Breast epithelium (tissue), 4 donors: ENCODE measurements around the gene AASDH. TPM values are rescaled to one million over a fixed set of nuclear protein-coding genes. Genes with fewer than 3 reads are reported as not detected.

Experiments
- DNase-seq, 2 donors: peaks; one replicate each; pipeline ENCODE4 v3.0.0-alpha.2; 2019; ENCODE audit warnings: low spot score in 2 of 2
- H3K27ac ChIP-seq, 2 donors: fragments of 200-600 bp; sonication (generic) in 1 of 2; one replicate each; pipeline ENCODE4 v1.5.1; 2016 to 2019; ENCODE audit warnings: mild to moderate bottlenecking in 1 of 2
- H3K27me3 ChIP-seq, 2 donors: fragments of 200-600 bp; sonication (generic) in 1 of 2; one replicate each; pipeline versions ENCODE4 v1.5.1 to v1.6.0; 2017 to 2019; ENCODE audit warnings: control low read depth in 1 of 2, mild to moderate bottlenecking in 1 of 2
- H3K36me3 ChIP-seq: fragments of 200-600 bp; one replicate; pipeline ENCODE4 v1.5.1; 2019
- H3K4me1 ChIP-seq, 2 donors: fragments of 200-600 bp; sonication (generic); one replicate each; pipeline ENCODE4 v1.5.1; 2016 to 2019; ENCODE audit warnings: control low read depth in 1 of 2
- H3K4me3 ChIP-seq, 3 donors: fragments of 200-600 bp; sonication (generic); 1 replicate in 2 of 3; 2 replicates in 1 of 3; pipeline ENCODE4 v1.5.1; 2016 to 2019; ENCODE audit warnings: mild to moderate bottlenecking in 3 of 3, moderate library complexity in 2 of 3
- H3K9me3 ChIP-seq, 2 donors: fragments of 200-600 bp; sonication (generic) in 1 of 2; one replicate each; pipeline ENCODE4 v1.5.1; 2016 to 2019; ENCODE audit warnings: control low read depth in 1 of 2
- POLR2A ChIP-seq: fragments of 450-650 bp; IDR thresholded peaks from one replicate; pipeline ENCODE4 v1.6.1; 2016; ENCODE audit warnings: antibody characterized with exemption, mild to moderate bottlenecking, moderate library complexity
- POLR2AphosphoS5 ChIP-seq, 3 donors: sonication (generic); formaldehyde crosslinking; IDR thresholded peaks; one replicate each; pipeline ENCODE4 v1.6.1; 2017; ENCODE audit warnings: antibody characterized with exemption in 3 of 3
- intact Hi-C: fragments of 100-400 bp; cut with DNase I; formaldehyde crosslinking; loops from one replicate; pipeline ENCODE4 v1.15.1; 2023; ENCODE audit warnings: low total_unique reads
- total RNA-seq, 3 donors: library from RNA; depleted of rRNA; stranded (reverse); fragments of >200 nt; gene quantifications; one replicate each; pipeline ENCODE4 v1.1.0, GENCODE V29; 2016
- TF ChIP-seq, protein P1 (sequence below), 3 donors: fragments of 450-650 bp; IDR thresholded peaks; one replicate each; pipeline ENCODE4 v1.5.1; 2016 to 2017; ENCODE audit warnings: antibody characterized with exemption in 3 of 3, mild to moderate bottlenecking in 3 of 3, moderate library complexity in 3 of 3

AASDH gene
- total RNA-seq, 3 donors from 2014 or later = 10.4 to 18.3 (median 13.1) TPM

DNA sequence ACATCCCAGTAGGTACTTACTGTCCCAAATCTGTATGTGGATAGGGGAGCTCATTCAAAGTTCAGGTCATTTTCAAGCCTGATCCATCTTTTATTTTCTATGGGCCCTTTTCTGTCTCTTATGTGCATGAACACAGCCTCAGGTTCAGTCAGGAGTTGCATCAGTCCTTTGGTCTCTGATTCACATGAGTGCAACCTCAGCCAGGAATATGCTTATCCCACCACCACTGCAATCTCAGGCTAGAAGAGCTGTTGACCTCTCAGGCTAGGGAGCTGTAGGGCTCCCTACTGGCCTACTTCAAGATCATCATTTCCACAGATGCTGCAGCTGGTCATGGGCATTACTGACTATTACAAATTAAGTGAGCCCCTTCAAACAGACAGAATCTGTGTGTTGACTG lies 27.2 kb downstream of the AASDH start:
- no peak overlapping the region for H3K27ac ChIP-seq
- DNase-seq = no peak
- H3K36me3 ChIP-seq = no peaks in the 10 kb centered on the region
- TF ChIP-seq POLR2A = no peak
- no peak for TF ChIP-seq POLR2AphosphoS5 (IDR thresholded peaks at IDR 0.05)
- TF ChIP-seq, protein P1, sequence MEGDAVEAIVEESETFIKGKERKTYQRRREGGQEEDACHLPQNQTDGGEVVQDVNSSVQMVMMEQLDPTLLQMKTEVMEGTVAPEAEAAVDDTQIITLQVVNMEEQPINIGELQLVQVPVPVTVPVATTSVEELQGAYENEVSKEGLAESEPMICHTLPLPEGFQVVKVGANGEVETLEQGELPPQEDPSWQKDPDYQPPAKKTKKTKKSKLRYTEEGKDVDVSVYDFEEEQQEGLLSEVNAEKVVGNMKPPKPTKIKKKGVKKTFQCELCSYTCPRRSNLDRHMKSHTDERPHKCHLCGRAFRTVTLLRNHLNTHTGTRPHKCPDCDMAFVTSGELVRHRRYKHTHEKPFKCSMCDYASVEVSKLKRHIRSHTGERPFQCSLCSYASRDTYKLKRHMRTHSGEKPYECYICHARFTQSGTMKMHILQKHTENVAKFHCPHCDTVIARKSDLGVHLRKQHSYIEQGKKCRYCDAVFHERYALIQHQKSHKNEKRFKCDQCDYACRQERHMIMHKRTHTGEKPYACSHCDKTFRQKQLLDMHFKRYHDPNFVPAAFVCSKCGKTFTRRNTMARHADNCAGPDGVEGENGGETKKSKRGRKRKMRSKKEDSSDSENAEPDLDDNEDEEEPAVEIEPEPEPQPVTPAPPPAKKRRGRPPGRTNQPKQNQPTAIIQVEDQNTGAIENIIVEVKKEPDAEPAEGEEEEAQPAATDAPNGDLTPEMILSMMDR (IDR thresholded peaks at IDR 0.05) = no peak
- H3K4me3 ChIP-seq = no peak overlapping the region
- no peaks in the 10 kb centered on the region for H3K4me1 ChIP-seq
- intact Hi-C loops = no loop called here
- H3K27me3 ChIP-seq = no peaks in the 10 kb centered on the region
- H3K9me3 ChIP-seq = peaks cover 3 to 4% of the 10 kb centered on the region in 2 donors

DNA sequence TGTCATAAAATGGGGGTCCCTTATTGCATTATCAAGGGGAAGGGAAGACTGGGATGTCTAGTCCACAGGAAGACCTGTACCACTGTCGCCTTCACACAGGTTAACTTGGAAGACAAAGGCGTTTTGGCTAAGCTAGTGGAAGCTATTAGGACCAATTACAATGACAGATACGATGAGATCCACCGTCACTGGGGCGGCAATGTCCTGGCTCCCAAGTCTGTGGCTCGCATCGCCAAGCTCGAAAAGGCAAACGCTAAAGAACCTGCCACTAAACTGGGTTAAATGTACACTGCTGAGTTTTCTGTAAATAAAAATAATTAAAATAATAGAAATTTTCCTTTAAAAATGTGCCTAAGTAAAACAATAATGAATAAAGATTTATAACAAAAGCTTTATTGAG lies 30.6 kb downstream of the AASDH start:
- H3K27me3 ChIP-seq = no peaks in the 10 kb centered on the region
- H3K4me3 ChIP-seq = no peak overlapping the region
- intact Hi-C loops = no loop called here
- no peaks in the 10 kb centered on the region for H3K36me3 ChIP-seq
- H3K9me3 ChIP-seq = no peaks in the 10 kb centered on the region
- TF ChIP-seq, protein P1 (IDR thresholded peaks at IDR 0.05) = no peak
- TF ChIP-seq POLR2A (no peak), POLR2AphosphoS5 (IDR thresholded peaks at IDR 0.05) (no peak)
- no peak for DNase-seq
- H3K4me1 ChIP-seq = no peaks in the 10 kb centered on the region
- H3K27ac ChIP-seq = no peak overlapping the region

DNA sequence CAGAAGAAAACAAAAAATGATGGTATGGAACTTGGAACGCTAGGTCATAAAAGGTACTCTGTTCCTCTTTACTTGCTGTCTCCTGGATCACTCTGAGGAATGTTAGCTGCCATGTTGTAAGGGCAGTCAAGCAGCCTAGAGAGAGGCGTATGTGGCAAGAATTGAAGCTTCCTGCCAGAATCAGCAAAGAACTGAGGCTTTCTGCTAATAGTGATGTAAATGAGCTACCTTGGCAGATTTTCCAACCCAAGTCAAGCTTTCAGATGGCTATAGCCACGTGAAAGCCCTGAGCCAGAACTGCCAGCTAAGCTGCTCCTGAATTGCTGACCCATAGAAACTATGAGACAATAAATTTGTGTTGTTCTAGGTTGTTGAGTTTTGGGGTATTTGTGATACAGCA lies 38.7 kb downstream of the AASDH start:
- no peak for TF ChIP-seq POLR2A
- TF ChIP-seq POLR2AphosphoS5 (IDR thresholded peaks at IDR 0.05) = no peak
- TF ChIP-seq, protein P1 (IDR thresholded peaks at IDR 0.05) = no peak
- H3K36me3 ChIP-seq = no peaks in the 10 kb centered on the region

DNA sequence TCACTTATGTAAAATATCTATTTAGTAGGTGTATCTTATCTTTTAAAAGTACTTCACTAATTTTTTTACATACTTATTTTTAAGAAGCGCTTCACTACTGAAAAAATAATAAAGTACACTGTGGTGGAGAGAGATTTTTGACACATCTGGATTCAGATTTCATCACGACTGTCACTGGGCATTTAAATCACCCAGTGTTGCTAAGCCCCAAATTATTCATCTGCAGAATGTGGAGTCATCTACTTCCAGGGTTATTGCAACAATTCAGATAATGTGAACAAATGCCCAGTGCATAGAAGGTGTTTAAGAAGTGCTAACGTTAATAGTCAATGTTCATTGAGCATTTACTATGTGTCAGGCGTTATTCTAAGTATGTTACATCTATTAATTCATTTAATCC lies 41.8 kb downstream of the AASDH start:
- intact Hi-C loops = no loop called here
- TF ChIP-seq POLR2AphosphoS5 (IDR thresholded peaks at IDR 0.05) (no peak), POLR2A (no peak)
- TF ChIP-seq, protein P1 (IDR thresholded peaks at IDR 0.05) = no peak
- Histone ChIP-seq H3K27me3 (no peaks in the 10 kb centered on the region), H3K4me3 (no peak overlapping the region), H3K9me3 (no peaks in the 10 kb centered on the region), H3K36me3 (no peaks in the 10 kb centered on the region), H3K4me1 (no peaks in the 10 kb centered on the region), H3K27ac (no peak overlapping the region)
- no peak for DNase-seq

More for the DNA sequence above, 38.7 kb downstream of the AASDH start:
- H3K27me3 ChIP-seq = no peaks in the 10 kb centered on the region
- H3K9me3 ChIP-seq = no peaks in the 10 kb centered on the region
- no peak overlapping the region for H3K27ac ChIP-seq
- H3K4me3 ChIP-seq = no peak overlapping the region
- intact Hi-C loops = no loop called here
- no peak for DNase-seq
- H3K4me1 ChIP-seq = no peaks in the 10 kb centered on the region

DNA sequence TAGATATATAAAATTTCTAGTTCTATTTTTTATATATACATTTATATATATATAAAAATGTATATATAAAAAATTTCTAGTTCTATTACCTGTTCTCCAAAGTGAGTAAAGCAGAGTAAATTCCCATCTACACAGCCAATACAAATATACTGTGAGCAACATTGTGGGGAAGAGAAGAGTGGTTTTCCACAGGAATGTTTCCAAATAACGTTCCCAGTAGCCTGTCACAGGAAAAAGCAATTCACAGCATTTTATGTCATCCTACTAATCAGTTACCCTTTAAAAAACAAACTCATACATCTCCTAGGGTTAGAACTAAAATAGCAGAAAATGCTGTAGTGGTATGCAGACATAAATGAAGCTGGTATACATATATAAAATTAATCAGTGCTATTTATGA lies 44.5 kb downstream of the AASDH start:
- TF ChIP-seq, protein P1 (IDR thresholded peaks at IDR 0.05) = no peak
- no peak for TF ChIP-seq POLR2A
- no peak for TF ChIP-seq POLR2AphosphoS5 (IDR thresholded peaks at IDR 0.05)
- no peak for DNase-seq
- no peaks in the 10 kb centered on the region for H3K4me1 ChIP-seq
- no peaks in the 10 kb centered on the region for H3K36me3 ChIP-seq
- no peak overlapping the region for H3K27ac ChIP-seq
- H3K9me3 ChIP-seq = no peaks in the 10 kb centered on the region
- no peaks in the 10 kb centered on the region for H3K27me3 ChIP-seq
- intact Hi-C loops = no loop called here
- H3K4me3 ChIP-seq = no peak overlapping the region
